Activated T-cell treated with anti-CD3 and anti-CD28 coated beads, Interleukin-2, amount 50 U/mL, for 1 hour (primary cell): Measurements from ENCODE around the gene SYNGR2.
A peak's percentile ranks its signal among the peaks of the same experiment; 100 is the strongest.

ENCODE experiments used
- DNase-seq: peaks from one replicate; pipeline ENCODE4 v3.0.0-alpha.2; 2020

SYNGR2 gene

DNA sequence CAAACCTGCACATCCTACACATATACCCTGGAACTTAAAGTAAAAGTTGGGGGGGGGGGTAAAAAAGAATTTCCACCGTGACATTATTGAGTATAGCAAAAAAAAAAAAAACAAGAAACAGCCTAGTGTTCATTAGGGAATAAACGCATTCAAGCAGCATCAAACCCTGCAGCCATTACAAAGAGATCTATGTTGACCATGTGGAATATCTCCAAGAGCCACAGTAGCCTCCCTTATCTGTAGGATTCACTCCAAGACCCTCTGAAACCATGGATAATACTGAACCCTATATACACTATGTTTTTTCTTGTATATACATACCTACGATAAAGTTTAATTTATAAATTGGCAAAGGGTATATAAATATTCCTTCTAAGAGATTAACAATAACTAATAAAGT, 40.1 kb downstream of the SYNGR2 start:
- no peak for DNase-seq

DNA sequence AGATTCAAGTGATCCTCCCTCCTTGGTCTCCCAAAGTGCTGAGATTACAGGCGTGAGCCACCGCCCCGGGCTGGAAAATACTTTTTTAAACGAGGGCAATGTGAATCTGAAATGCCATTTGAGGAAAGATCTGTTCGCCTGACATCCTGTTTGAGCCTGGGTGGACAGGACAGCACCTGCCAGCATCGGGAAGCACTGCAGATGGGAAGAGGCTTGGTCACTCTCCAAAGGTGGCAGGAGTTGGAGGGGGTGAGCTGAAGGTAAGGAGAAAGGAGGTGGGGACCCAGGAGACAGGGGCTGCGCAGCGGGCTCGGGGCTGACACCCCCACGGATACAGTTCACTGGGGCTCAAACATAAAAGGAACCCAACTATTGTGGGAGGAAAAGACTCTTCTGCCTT, 41.7 kb downstream of the SYNGR2 start:
- no peak for DNase-seq

DNA sequence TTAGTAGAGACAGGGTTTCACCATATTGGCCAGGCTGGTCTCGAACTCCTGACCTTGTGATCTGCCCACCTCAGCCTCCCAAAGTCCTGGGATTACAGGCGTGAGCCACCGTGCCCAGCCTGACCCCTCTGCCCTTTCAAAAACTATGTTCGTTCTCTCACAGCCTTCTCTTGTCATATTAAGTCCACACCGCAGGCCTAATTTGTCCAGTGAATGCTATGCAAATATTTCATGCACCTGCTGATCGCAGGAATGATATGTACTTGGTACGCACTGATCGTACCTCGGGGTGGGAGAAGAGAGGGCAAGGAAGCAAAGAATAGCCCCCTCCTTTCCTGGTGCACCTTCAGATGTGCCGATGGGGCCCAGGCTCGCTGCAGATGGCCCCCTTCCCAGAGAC, 42.7 kb downstream of the SYNGR2 start:
- DNase-seq: no peak

DNA sequence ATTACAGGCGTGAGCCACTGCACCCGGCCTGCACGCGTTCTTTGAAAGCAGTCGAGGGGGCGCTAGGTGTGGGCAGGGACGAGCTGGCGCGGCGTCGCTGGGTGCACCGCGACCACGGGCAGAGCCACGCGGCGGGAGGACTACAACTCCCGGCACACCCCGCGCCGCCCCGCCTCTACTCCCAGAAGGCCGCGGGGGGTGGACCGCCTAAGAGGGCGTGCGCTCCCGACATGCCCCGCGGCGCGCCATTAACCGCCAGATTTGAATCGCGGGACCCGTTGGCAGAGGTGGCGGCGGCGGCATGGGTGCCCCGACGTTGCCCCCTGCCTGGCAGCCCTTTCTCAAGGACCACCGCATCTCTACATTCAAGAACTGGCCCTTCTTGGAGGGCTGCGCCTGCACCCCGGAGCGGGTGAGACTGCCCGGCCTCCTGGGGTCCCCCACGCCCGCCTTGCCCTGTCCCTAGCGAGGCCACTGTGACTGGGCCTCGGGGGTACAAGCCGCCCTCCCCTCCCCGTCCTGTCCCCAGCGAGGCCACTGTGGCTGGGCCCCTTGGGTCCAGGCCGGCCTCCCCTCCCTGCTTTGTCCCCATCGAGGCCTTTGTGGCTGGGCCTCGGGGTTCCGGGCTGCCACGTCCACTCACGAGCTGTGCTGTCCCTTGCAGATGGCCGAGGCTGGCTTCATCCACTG, 45.8 kb downstream of the SYNGR2 start, which contains the start of gene BIRC5:
TSS of gene BIRC5 (plus strand) at position 238 of the 690 bp plus-strand sequence. CDS start at position 302, 64 bp downstream.
- DNase-seq: peak; percentile 91

DNA sequence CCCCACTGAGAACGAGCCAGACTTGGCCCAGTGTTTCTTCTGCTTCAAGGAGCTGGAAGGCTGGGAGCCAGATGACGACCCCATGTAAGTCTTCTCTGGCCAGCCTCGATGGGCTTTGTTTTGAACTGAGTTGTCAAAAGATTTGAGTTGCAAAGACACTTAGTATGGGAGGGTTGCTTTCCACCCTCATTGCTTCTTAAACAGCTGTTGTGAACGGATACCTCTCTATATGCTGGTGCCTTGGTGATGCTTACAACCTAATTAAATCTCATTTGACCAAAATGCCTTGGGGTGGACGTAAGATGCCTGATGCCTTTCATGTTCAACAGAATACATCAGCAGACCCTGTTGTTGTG, 46.3 kb downstream of the SYNGR2 start:
- no peak for DNase-seq

DNA sequence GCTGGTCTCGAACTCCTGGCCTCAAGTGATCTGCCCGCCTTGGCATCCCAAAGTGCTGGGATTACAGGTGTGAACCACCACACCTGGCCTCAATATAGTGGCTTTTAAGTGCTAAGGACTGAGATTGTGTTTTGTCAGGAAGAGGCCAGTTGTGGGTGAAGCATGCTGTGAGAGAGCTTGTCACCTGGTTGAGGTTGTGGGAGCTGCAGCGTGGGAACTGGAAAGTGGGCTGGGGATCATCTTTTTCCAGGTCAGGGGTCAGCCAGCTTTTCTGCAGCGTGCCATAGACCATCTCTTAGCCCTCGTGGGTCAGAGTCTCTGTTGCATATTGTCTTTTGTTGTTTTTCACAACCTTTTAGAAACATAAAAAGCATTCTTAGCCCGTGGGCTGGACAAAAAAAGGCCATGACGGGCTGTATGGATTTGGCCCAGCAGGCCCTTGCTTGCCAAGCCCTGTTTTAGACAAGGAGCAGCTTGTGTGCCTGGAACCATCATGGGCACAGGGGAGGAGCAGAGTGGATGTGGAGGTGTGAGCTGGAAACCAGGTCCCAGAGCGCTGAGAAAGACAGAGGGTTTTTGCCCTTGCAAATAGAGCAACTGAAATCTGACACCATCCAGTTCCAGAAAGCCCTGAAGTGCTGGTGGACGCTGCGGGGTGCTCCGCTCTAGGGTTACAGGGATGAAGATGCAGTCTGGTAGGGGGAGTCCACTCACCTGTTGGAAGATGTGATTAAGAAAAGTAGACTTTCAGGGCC, 51.2 kb downstream of the SYNGR2 start:
- no peak for DNase-seq
